Measurements from ENCODE around the gene CCDC92.
"Not testable (repeated sequence)": the region's sequence is repeated elsewhere in the genome, so short reads cannot be mapped to it uniquely, and the experiment has no call there.

CCDC92 gene

DNA sequence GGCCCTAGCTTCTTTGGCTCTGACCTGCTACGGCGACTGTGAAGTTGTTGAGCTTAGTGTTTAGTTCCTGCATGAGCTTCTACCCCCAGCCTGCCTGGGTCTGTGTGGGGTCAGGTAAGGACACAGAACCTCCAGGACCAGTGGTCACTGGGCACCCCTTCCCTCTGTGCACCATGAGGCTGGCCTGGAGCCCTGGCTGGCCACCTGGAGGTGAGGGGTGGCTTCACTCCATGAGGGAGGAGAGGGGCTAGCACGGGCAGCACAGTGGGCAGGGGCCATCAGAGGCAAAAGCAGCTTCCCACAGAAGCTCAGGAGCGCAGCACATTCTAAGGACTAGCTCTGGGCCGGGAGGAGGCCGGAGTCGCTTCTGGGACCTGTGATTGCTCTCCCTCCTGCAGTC, 36.7 kb downstream of the CCDC92 start:
- DNase-seq: no peak

GRCh38 chr12:123934829-123935228, 37.8 kb downstream of the CCDC92 start:
- DNase-seq: no peak

DNA sequence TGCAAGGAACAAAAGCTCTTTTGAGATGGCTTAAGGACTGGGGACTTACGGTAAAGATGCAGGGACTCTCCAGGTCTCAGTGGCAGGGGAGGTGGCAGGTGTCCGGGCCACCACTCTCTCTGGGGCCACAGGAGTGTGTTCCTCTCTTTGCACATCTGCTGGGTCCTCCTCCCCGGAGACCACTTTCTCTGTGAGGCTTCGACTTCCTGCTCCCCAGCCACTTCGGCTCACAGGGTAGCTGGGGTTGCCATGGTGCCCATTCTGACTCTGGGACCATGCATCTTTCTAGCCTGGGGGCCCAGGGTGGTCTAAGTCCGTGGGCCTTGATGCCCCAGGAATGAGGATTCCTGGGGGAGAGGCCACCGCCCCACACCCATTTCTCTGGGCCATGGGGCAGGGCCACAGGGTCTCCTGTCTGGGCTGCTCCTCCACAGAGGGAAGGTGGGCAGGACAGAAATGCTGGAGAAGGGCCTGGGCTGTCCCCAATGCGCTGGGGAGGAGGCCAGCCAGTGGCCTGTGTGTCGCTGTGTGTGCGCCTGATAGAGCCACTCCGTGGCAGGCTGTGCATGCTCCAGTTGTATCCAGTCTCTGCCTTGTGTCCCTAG, 38.5 kb downstream of the CCDC92 start:
- no peak for DNase-seq

DNA sequence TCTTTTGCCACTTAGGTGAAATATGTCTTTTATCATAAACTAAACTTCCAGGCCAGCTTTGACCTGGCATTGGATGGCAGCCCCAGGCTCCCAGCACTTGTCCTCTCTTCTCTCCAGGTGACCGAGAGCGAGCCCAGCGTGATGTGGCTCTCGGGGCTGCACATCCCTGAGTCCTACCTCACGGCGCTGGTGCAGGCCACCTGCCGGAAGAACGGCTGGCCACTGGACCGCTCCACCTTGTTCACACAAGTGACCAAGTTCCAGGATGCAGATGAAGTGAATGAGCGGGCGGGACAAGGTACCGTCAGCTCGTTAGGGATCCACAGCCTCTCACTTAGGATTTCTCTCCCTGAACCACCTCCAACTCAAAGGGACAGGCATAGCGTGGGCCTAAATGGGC, 39.4 kb downstream of the CCDC92 start:
- DNase-seq: no peak

DNA sequence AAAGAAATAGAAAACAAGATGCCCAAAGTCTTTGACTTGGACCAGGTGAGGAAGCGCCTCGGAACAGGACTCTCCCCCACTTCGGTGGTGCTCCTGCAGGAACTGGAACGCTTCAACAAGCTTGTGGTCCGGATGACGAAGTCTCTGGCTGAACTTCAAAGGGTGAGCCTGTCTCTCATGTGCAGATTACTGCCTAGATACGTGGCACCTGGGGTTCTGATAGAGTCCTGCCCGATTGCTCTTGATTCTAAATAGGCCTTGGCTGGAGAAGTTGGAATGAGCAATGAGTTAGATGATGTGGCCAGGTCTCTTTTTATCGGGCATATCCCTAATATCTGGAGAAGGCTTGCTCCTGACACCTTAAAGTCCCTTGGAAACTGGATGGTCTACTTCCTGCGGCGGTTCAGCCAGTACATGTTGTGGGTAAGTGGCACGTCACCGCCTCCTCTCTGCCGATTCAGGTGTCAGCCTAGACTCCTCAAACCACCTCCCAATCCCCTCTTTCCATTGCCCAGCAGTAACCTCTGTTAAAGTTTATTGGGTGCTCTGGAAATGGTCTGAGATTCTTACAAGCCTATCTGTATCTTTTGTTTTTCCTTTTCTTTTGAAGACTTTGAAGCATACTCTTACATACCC, 40.8 kb downstream of the CCDC92 start:
- DNase-seq: no peak

GRCh38 chr12:123929946-123930583, 42.6 kb downstream of the CCDC92 start:
- no peak for DNase-seq

- DNase-seq: no peak
Measured at GRCh38 chr12:123928897-123929296, 43.7 kb downstream of the CCDC92 start.

- no peak for DNase-seq
Measured at GRCh38 chr12:123928274-123928865, 44.3 kb downstream of the CCDC92 start.

- DNase-seq: no peak
Measured at GRCh38 chr12:123924539-123924938, 48.1 kb downstream of the CCDC92 start.

DNA sequence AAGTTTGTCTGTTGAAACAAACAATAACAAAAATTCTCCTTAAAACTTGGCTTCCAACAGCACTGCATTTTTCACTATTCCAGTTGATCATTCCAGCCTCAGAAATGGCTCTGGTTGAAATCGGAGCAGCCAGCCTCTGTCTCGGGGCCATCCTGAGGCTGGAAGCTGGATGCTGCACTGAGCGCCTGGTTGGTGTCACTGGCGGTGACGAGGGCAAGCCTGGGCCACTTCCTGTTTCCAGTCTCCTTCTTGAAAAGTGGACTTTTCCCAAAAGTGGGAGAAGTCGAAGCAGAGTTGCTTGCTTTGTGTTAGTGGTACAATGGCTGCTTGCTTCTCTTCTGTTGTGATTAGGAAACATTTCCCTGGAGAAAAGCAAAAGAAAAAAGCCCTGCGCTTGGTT, 48.7 kb downstream of the CCDC92 start:
- no peak for DNase-seq

- DNase-seq: no peak
Measured at GRCh38 chr12:123923038-123923437, 49.6 kb downstream of the CCDC92 start.

DNA sequence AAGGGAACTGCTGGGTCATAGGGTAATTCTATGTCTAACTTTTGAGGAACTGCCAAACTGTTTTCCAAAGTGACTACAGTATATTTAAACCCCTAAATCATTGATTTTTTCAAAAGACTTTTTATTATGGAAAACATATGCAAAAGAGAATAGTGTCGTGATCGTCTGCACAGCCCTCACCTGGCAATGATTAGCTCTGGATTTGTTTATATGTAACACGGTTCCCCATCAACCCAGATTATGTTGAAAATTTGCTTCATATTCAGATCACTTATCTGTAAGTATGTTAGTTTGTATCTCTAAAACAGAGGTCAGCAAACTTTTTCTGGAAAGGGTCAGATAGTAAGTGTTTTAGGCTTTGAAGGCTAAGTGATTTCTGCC, 52.7 kb downstream of the CCDC92 start:
- no peak for DNase-seq

GRCh38 chr12:123917337-123917850, 55.2 kb downstream of the CCDC92 start:
- DNase-seq: no peak

GRCh38 chr12:123916729-123917128, 55.9 kb downstream of the CCDC92 start:
- DNase-seq: no peak

- DNase-seq: no peak
Measured at GRCh38 chr12:123914726-123915333, 57.8 kb downstream of the CCDC92 start.

GRCh38 chr12:123912415-123913380, 59.9 kb downstream of the CCDC92 start:
- no peak for DNase-seq

- DNase-seq: not testable (repeated sequence)
Measured at GRCh38 chr12:123911672-123912409, 60.8 kb downstream of the CCDC92 start.

DNA sequence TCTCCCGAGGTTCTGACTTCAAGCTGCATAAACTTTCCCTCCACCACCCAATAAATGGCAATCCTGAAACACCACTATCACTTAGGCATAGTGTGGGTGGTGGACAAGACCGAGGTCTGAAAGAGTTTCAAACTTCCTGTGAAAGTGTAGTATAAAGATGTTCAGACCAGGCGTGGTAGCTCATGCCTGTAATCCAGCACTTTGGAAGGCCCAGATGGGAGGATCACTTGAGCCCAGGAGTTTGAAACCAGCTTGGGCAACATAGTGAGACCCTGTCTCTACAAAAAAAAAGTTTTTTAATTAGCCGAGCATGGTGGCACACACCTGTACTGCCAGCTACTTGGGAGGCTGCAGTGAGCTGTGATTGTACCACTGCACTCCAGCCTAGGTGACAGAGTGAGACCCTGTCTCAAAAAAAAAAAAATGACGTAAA, 61.9 kb downstream of the CCDC92 start:
- DNase-seq: no peak

DNA sequence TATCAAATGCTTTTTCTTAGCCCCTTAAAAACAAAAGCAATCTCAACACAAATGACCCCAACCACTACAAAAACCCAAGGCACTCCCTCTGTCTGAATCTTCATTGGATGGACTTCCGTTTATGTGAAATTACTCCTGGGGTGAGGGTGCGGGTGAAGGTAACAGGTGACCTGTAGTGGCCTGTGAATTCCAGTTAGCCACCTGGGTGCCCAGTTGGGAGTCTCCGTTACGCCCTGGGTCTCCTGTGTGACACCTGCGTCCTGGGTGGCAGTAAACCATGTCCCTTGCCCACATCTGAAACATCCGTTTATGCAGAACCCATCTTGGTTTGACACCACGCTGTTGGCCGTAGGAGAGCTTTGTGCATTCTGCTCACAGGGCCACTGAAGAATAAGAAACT, 62.6 kb downstream of the CCDC92 start:
- no peak for DNase-seq

DNA sequence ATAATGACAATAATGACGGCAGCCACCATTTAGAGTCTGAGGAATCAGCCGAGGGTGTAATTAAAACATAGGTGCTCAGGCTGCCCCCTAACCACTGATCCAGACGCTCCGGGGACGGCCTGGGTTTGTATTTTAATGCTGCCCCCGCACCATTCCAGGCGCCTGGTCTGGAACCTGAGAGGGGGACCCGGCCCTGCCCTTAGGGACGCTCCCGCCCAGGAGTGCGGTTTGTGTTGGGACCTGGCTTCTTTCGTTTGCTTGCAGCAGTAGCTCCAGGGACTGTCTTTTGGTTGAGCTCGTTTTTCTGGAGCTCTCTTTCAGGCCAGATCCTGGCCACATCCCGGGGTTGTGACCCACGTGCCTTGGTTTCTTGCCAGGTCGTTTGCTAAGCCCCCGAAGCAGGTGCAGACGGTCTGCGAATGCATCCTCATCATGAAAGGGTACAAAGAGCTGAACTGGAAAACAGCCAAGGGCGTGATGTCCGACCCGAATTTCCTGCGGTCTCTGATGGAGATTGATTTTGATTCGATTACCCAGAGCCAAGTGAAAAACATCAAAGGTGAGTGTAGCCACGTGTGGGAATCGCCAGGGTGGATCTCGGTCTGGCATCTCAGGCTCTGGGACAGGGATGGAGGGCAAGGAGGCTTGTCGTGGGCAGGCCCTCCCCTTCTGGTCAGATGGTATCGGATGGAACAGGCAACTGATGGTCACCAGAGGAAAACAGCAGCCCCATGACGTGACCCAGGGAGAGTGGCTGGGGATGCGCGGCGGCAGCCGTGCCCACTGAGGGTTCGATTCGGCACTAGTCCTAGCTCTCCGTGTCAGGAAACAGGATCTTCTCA, 63.5 kb downstream of the CCDC92 start:
- no peak for DNase-seq

Measured in amniotic stem cell (primary cell).